OCI-LY3 (cell line): Measurements from ENCODE around the gene TMEM129.

Source experiments
- CTCF ChIP-seq: fragments of 200-600, 300-600 bp; sonication (generic); IDR thresholded peaks from 2 replicates; pipeline ENCODE4 v1.5.1; 2014; ENCODE audit warnings: antibody characterized with exemption, low read length, low read depth
- EZH2phosphoT487 ChIP-seq: fragments of 200-600 bp; shearing (Covaris generic); IDR thresholded peaks from 2 replicates; pipeline ENCODE4 v1.6.1; 2018; ENCODE audit warnings: antibody characterized with exemption, mixed run types, low read depth

- TF ChIP-seq CTCF (no peak), EZH2phosphoT487 (no peak)
Observed at GRCh38 chr4:1713003-1713851, 7.9 kb downstream of the TMEM129 start.
